HUES48 (cell line): Measurements from ENCODE around the gene PARS2.
A peak's percentile ranks its signal among the peaks of the same experiment; 100 is the strongest.

ENCODE experiments used
- H3K27ac ChIP-seq: one replicate; pipeline ENCODE4 v1.7.0; 2013; ENCODE audit warnings: low read depth, low read length, inconsistent platforms
- H3K27me3 ChIP-seq: 2 replicates; pipeline ENCODE4 v1.6.1; 2013; ENCODE audit warnings: mild to moderate bottlenecking, low read length; ENCODE audit not compliant: control insufficient read depth, insufficient read depth
- H3K36me3 ChIP-seq: 2 replicates; pipeline ENCODE4 v1.6.1; 2013; ENCODE audit warnings: low read length; ENCODE audit not compliant: control insufficient read depth, insufficient read depth
- H3K4me1 ChIP-seq: 2 replicates; pipeline ENCODE4 v1.6.1; 2013; ENCODE audit warnings: mild to moderate bottlenecking, low read length; ENCODE audit not compliant: control insufficient read depth, insufficient read depth
- H3K4me3 ChIP-seq: 2 replicates; pipeline ENCODE4 v1.5.1; 2013; ENCODE audit warnings: mild to moderate bottlenecking, low read depth, low read length
- H3K9ac ChIP-seq: 2 replicates; pipeline ENCODE4 v1.6.1; 2013; ENCODE audit warnings: mild to moderate bottlenecking, low read depth, low read length, moderate library complexity
- H3K9me3 ChIP-seq: 2 replicates; pipeline ENCODE4 v1.6.1; 2013; ENCODE audit warnings: low read length; ENCODE audit not compliant: control insufficient read depth, insufficient read depth

PARS2 gene

DNA sequence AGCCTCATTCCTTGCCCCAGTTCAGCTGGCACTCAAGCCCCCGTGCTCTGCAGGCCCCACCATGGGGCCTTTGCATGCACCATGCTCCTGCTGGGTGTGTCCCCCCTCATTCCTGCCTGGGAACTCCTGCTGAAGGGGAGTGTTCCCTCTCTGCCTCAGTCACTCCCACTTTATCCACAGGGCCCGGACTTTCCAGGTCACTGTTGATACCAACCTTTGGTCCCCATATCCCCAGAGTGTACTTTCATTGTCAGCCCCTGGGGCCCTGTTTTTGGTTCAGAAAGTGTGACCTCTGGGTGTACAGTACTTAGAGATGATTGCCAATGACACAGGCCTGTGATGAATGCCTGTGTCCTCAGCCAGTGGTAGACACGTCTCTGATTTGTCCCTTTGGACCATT, 33.9 kb upstream of the PARS2 start:
- no peak overlapping the region for H3K9ac ChIP-seq

DNA sequence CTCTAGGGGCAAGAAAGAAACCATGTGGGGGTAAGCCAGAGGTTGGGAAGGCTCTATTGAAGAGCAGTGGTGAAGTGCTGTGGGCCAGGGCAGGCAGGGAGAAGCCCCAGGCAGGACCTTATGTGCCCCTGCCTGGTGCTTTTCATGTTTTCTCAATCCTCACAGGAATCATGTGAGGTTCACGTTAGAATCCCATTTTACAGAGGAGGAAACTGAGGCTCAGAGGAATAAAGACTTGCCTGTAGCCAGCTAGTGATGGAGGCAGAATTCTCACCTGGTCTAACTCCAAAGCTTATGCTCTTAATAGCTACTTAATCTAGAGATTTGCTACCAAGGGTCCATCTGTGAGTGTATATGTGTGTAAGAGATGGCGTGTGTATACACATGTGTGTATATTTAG, 32.6 kb upstream of the PARS2 start:
- H3K27ac ChIP-seq: no peak overlapping the region
- peaks cover 20% of the 10 kb centered on the region for H3K27me3 ChIP-seq
- H3K9ac ChIP-seq: no peak overlapping the region
- peaks cover 26% of the 10 kb centered on the region for H3K4me1 ChIP-seq
- H3K36me3 ChIP-seq: no peaks in the 10 kb centered on the region
- no peak overlapping the region for H3K4me3 ChIP-seq
- no peaks in the 10 kb centered on the region for H3K9me3 ChIP-seq

More for the DNA sequence above, 33.9 kb upstream of the PARS2 start:
- Histone ChIP-seq H3K27ac (no peak overlapping the region), H3K9me3 (no peaks in the 10 kb centered on the region), H3K4me3 (no peak overlapping the region), H3K27me3 (peaks cover 21% of the 10 kb centered on the region), H3K4me1 (peaks cover 26% of the 10 kb centered on the region), H3K36me3 (no peaks in the 10 kb centered on the region)

DNA sequence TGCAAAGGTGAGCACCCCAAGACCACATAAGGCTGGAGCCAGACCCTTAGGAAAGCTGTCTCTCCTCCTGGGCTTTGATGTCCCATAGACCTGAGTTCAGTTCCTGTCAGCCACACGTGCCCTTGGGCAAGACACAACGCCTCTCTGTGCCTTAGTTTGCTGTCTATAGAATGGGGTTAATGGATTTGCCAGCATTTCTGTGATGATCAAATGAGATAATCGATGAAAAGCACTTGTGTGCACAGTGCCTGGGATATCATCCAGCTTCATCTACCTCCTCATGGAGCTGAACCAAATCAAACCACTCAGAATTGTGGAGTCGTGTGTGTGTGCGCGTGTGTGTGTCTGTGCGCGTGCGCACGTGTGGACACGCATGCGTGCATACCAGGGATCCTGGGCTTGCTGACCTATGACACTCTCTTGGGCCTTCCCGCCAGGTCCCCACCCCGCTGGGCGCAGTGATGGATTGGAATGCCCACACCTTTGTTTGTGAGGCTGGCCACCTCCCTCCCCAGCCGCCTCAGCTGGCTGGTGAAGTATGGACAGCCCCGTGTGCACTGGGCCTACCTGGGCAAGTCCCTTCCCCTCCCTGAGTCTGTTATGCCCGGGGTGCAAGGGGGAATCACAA, 31.6 kb upstream of the PARS2 start:
- Histone ChIP-seq H3K4me3 (no peak overlapping the region), H3K4me1 (peaks cover 26% of the 10 kb centered on the region), H3K9me3 (no peaks in the 10 kb centered on the region), H3K27ac (no peak overlapping the region), H3K36me3 (no peaks in the 10 kb centered on the region), H3K9ac (no peak overlapping the region), H3K27me3 (peaks cover 11% of the 10 kb centered on the region)

DNA sequence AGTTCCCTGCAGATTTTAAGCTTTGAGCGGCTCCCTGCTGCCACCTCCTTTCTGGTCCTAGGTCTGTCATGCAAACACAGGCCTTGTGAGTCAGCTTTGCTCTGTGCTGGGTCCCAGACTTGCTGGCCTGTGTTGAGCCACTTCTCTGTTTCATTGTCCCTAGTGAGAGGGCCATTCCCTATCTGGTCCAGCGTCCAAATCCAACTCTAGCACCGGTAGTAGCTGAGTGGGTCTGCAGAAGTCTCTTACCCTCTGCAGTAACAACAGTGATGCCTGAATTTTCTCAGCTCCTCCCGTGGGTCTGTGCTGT, 31.0 kb upstream of the PARS2 start:
- no peaks in the 10 kb centered on the region for H3K9me3 ChIP-seq
- H3K4me3 ChIP-seq: no peak overlapping the region
- peaks cover 5% of the 10 kb centered on the region for H3K27me3 ChIP-seq
- no peak overlapping the region for H3K9ac ChIP-seq
- H3K36me3 ChIP-seq: no peaks in the 10 kb centered on the region
- peak overlapping the region; percentile 48 for H3K27ac ChIP-seq
- H3K4me1 ChIP-seq: peaks cover 23% of the 10 kb centered on the region

GRCh38 chr1:54794451-54795355, 30.4 kb upstream of the PARS2 start:
- H3K9ac ChIP-seq: no peak overlapping the region
- H3K36me3 ChIP-seq: no peaks in the 10 kb centered on the region
- no peaks in the 10 kb centered on the region for H3K9me3 ChIP-seq
- peak overlapping the region; percentile 42 for H3K27ac ChIP-seq
- H3K27me3 ChIP-seq: no peaks in the 10 kb centered on the region
- H3K4me1 ChIP-seq: peaks cover 23% of the 10 kb centered on the region
- no peak overlapping the region for H3K4me3 ChIP-seq

- H3K4me1 ChIP-seq: peaks cover 27% of the 10 kb centered on the region
- H3K36me3 ChIP-seq: no peaks in the 10 kb centered on the region
- no peak overlapping the region for H3K9ac ChIP-seq
- H3K4me3 ChIP-seq: no peak overlapping the region
- no peaks in the 10 kb centered on the region for H3K27me3 ChIP-seq
- no peak overlapping the region for H3K27ac ChIP-seq
- no peaks in the 10 kb centered on the region for H3K9me3 ChIP-seq
Measured at GRCh38 chr1:54792686-54793282, 28.5 kb upstream of the PARS2 start.

DNA sequence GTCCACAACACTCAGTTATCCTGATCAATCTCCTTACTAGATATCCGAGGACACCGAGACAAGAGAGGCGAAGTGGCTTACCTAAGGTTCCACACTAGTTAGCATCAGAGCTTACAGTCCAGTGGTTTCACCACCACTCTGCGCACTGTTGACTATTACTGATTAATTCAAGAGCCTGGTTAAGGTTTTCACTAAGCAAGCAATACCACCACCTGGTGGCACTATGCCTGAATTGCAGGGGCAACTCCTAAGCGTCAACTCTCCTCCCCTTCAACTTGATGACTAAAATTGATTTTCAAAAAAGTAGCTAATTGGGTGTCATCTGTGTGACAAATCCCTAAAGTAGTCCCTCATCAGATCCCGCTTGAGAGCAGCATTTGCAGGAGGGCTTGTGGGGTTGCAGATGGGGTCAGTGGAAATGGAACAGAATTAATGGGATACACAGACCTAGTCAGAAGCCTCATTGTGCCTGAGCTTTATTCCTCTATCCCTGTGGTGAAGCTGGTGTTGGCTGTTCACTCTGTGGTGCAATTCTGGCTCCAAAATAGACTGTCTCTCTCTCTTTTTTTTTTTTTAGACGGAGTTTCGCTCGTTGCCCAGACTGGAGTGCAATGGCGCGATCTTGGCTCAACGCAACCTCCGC, 27.7 kb upstream of the PARS2 start:
- H3K4me1 ChIP-seq: peaks cover 27% of the 10 kb centered on the region
- H3K9ac ChIP-seq: no peak overlapping the region
- H3K9me3 ChIP-seq: no peaks in the 10 kb centered on the region

DNA sequence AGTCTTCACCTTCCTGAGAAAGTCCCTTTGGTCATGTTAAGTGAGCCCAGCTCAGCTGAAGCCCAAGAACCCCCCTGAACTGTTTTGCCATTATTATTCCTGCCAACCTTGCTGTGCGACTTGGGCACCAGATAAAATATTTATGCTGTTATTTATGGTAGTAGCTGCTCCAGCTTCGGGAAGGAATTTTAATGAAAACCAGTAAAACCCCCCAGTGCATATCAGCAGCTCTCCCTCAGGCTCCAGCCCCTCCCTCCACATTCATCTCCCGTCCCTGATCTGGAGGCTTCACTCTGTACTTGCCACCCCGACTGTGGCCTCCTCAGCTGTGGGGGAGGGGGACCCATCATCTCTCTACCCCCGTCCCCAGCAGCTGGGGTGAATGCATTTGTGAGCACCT, 24.1 kb upstream of the PARS2 start:
- Histone ChIP-seq H3K36me3 (no peaks in the 10 kb centered on the region), H3K4me1 (peaks cover 4% of the 10 kb centered on the region; the same call in 1 of the 2 replicates), H3K9ac (no peak overlapping the region), H3K27ac (no peak overlapping the region), H3K27me3 (no peaks in the 10 kb centered on the region), H3K9me3 (no peaks in the 10 kb centered on the region), H3K4me3 (no peak overlapping the region)

More for the DNA sequence above, 27.7 kb upstream of the PARS2 start:
- Histone ChIP-seq H3K4me3 (no peak overlapping the region), H3K27me3 (no peaks in the 10 kb centered on the region), H3K36me3 (no peaks in the 10 kb centered on the region), H3K27ac (no peak overlapping the region)

DNA sequence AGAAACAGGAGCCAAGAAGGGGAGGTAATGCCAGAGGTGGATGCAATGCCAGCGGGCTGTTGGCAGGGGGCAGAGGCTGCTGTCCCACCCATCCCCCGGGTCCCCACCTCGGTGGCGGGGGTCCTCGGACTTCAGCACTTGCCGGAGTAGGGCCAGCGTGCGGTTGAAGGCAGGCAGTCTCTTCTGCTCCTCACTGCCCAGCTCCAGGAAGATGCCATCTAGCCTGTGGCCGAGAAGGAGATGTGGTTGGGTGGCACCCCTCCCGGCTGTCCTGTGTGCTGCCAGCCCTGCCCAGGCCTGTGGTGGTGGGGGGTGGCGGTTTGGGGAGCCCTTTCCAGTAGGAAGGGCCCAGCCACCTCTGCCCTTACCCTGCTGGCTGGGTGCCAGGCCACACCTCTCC, 23.3 kb upstream of the PARS2 start:
- H3K27me3 ChIP-seq: peaks cover 7% of the 10 kb centered on the region
- H3K4me3 ChIP-seq: no peak overlapping the region
- H3K27ac ChIP-seq: no peak overlapping the region
- H3K36me3 ChIP-seq: no peaks in the 10 kb centered on the region
- H3K9ac ChIP-seq: no peak overlapping the region
- H3K4me1 ChIP-seq: peaks cover 4% of the 10 kb centered on the region; the same call in 1 of the 2 replicates
- no peaks in the 10 kb centered on the region for H3K9me3 ChIP-seq

GRCh38 chr1:54786778-54787177, 22.5 kb upstream of the PARS2 start:
- Histone ChIP-seq H3K9ac (no peak overlapping the region), H3K27ac (no peak overlapping the region), H3K36me3 (no peaks in the 10 kb centered on the region), H3K9me3 (no peaks in the 10 kb centered on the region), H3K4me1 (peaks cover 4% of the 10 kb centered on the region; the same call in 1 of the 2 replicates), H3K4me3 (no peak overlapping the region), H3K27me3 (peaks cover 15% of the 10 kb centered on the region)
